Measurements from ENCODE around the gene FBXL20.
"Not testable (repeated sequence)": the region's sequence is repeated elsewhere in the genome, so short reads cannot be mapped to it uniquely, and the experiment has no call there.

FBXL20 gene

GRCh38 chr17:39337649-39338048 is 63.8 kb downstream of the FBXL20 start:
- FAIRE-seq; DNase-seq (ENCODE audit: extremely low spot score, insufficient read length, low read depth): not testable (repeated sequence)

- DNase-seq (ENCODE audit: extremely low spot score, insufficient read length, low read depth) = no peak
- peak; percentile 44 for FAIRE-seq
Measured at GRCh38 chr17:39335704-39336223, 65.7 kb downstream of the FBXL20 start.

GRCh38 chr17:39334008-39334744 is 67.2 kb downstream of the FBXL20 start:
- not testable (repeated sequence) for DNase-seq (ENCODE audit: extremely low spot score, insufficient read length, low read depth); FAIRE-seq

DNA sequence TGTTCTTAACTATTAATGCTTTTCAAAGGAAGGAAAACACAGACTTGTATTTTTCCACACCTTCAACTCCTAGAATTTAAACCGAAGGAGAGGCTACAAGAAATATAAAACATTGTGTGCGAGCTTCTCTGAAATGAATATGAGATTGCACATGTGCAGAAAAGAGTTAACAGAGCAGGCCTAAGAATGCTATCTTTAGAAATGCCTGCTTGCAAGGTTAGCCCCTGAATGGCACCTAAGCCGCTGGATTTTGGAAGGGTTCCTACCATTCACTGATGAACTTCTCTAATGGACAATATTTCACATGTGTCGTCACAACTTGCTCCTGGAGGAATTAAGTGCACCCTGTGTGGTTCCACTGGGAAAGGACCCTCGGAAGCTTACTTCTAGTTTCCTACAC is 69.3 kb downstream of the FBXL20 start:
- FAIRE-seq = no peak
- DNase-seq (ENCODE audit: extremely low spot score, insufficient read length, low read depth) = no peak

DNA sequence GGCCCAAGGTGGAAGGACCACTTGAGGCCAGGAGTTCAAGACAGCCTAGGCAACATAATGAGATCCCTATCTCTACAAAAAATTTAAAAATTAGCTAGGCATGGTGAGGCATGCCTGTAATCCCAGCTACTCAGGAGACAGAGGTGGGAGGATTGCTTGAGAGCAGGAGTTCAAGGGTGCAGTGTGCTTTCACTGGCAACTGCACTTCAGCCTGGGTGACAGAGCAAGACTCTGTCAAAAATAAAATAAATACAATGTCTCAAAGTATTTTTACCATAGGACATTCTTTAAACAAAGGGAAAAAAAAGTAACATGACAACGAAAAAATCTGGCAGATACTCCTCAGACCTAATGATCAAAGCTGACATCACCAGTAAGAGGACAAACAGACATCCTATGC is 72.6 kb downstream of the FBXL20 start:
- FAIRE-seq (no peak), DNase-seq (ENCODE audit: extremely low spot score, insufficient read length, low read depth) (no peak)

DNA sequence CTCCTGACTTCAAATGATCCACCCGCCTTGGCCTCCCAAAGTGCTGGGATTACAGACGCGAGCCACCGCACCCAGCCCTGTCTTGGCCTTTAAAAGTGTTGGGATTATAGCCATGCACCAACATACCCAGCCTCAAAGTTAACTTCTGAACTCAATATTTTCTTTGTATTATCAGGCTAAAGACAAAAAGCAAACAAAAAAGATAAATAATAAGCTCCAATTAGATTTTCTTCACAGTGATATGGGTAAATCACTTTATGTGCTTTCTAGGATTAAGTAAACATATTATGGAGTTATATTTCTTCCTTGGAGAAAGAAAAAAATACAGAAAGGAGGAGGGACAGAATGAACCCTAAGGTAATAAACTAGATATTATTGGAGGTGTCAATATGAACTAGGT is 74.3 kb downstream of the FBXL20 start:
- FAIRE-seq (no peak), DNase-seq (ENCODE audit: extremely low spot score, insufficient read length, low read depth) (no peak)

GRCh38 chr17:39325528-39326240 is 75.7 kb downstream of the FBXL20 start:
- FAIRE-seq (no peak), DNase-seq (ENCODE audit: extremely low spot score, insufficient read length, low read depth) (no peak)

GRCh38 chr17:39318636-39319035 is 82.8 kb downstream of the FBXL20 start:
- DNase-seq (ENCODE audit: extremely low spot score, insufficient read length, low read depth) = no peak
- no peak for FAIRE-seq

GRCh38 chr17:39306509-39307212 is 94.8 kb downstream of the FBXL20 start:
- no peak for DNase-seq (ENCODE audit: extremely low spot score, insufficient read length, low read depth)
- peak; percentile 60 for FAIRE-seq

DNA sequence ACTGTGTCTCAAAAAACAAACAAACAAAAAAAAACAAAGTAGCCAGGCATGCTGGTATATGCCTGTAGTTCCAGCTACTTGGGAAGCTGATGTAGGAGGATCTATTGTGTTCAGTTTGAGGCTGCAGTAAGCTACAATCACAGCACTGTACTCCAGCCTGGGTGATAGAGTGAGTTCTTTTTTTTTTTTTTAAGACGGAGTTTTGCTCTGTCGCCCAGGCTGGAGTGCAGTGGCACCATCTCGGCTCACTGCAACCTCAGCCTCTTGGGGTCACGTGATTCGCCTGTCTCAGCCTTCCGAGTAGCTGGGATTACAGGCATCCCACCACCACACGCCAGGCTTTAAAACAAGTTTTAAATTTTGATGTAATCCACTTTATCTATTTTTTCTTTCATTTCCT is 95.4 kb downstream of the FBXL20 start:
- DNase-seq (ENCODE audit: extremely low spot score, insufficient read length, low read depth) = no peak
- FAIRE-seq = no peak

DNA sequence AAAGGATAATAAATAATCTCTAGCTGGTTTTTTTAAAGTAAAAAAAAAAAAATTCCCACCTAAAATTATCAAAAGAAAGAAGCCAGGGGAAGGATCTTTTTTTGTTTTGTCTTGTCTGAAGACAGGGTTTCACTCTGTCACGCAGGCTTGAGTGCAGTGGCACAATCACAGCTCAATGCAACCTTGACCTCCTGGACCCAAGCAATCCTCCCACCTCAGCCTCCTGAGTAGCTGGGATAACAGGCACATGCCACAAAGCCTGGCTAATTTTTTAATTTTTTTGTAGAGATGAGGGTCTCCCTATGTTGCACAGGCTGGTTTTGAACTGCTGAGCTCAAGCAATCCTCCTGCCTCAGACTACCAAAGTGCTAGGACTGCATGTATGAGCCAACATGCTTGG is 97.2 kb downstream of the FBXL20 start:
- no peak for FAIRE-seq

DNA sequence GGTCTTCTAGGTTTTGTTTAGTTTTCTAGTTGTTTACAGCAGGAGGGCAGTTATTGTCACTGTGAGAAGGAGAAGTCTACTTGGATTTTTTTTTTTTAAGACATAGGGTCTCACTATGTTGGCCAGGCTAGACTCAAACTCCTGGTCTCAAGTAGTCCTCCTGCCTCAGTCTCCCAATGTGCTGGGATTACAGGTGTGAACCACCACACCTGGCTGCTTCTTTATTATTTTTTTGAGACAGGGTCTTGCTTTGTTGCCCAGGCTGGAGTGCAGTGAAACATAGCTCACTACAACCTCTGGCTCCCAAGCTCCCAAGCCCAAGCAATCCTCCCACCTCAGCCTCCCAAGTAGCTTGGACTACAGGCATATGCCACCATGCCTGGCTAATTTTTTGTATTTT is 107.4 kb downstream of the FBXL20 start:
- FAIRE-seq = no peak

More for the DNA sequence above, 97.2 kb downstream of the FBXL20 start:
- no peak for DNase-seq (ENCODE audit: extremely low spot score, insufficient read length, low read depth)

GRCh38 chr17:39292546-39292945 is 108.9 kb downstream of the FBXL20 start:
- not testable (repeated sequence) for DNase-seq (ENCODE audit: extremely low spot score, insufficient read length, low read depth); FAIRE-seq

More for the DNA sequence above, 107.4 kb downstream of the FBXL20 start:
- DNase-seq (ENCODE audit: extremely low spot score, insufficient read length, low read depth) = no peak

DNA sequence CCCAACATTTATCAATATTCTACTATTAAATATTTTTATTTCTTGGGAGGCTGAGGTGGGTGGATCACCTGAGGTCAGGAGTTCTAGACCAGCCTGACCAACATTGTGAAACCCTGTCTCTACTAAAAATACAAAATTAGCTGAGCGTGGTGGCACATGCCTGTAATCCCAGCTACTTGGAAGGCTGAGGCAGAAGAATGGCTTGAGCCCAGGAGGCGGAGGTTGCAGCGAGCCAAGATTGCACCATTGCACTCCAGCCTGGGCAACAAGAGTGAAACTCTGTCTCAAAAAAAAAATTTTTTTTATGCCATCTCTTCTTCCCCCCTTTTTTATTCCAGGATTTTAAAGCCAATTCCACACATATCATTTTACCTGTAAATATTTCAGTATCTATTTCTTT is 114.9 kb downstream of the FBXL20 start:
- not testable (repeated sequence) for DNase-seq (ENCODE audit: extremely low spot score, insufficient read length, low read depth); FAIRE-seq

DNA sequence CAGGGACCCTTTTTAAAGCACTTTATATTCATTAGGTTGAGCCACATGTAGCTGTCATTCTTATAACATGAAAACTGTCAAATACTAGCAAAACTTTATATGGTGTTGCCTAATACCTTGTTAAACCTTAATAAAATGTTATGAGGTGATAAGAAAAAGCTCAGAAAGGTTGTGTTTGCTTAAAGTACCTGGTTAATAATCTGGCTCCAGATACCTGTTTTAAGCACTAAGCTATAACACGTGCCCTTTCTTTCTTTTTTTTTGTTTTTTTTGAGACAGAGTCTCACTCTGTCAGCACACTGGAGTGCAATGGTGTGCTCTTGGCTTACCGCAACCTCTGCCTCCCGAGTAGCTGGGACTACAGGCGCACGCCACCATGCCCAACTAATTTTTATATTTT is 116.7 kb downstream of the FBXL20 start:
- no peak for FAIRE-seq

DNA sequence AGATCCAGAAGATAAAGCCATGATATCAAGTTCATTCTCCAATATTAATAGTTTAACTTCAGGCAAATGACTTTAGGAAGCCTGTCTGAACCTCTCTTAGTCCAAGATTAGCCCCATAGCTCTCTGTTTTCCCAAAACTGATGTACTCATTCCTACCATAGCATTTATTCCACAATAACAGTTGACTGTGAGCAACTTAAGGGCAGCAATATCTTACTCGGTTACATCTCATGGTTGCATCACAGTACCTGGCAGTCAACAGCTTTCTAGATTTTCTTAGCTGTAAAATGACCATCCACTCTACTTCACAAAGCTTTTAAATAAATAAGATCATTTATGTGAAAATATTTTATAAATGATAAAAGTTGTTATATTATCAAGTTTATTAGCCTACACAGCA is 117.5 kb downstream of the FBXL20 start:
- FAIRE-seq (no peak), DNase-seq (ENCODE audit: extremely low spot score, insufficient read length, low read depth) (no peak)

More for the DNA sequence above, 116.7 kb downstream of the FBXL20 start:
- no peak for DNase-seq (ENCODE audit: extremely low spot score, insufficient read length, low read depth)

DNA sequence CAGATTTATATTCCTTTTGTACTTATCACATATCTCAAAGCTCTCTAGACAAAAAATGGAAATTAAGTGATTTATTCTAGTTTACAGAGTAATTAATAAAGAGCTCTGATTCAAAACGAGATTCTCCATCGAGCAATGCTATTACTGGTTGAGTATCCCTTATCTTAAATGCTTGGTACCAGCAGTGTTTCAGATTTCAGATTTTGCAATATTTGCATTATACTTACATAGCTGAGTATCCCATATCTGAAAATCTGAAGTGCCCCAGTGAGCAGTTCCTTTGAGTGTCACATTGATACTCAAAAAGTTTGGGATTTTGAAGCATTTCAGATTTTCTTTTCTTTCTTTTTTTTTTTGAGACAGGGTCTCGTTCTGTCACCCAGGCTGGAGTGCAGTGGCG is 118.3 kb downstream of the FBXL20 start:
- no peak for FAIRE-seq
- DNase-seq (ENCODE audit: extremely low spot score, insufficient read length, low read depth) = no peak

DNA sequence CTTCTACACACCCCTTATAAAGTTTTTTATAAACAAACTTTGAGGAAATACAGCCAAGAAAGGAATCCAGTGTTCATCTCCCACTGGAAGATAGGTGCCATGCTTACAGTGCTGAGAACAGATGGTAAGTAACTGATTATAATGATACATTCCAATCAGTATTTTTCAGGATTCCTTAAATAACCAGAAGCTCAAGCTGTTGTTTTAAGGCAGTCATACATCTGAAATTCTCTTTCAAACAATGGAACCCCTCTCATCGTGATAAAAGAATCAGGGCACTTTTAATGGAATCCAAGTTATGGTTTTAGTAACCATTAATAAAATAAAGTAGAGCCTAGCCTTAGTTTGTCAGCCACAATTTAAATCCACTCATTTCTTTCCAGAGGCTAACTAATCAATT is 119.6 kb downstream of the FBXL20 start:
- no peak for FAIRE-seq
- DNase-seq (ENCODE audit: extremely low spot score, insufficient read length, low read depth) = no peak

DNA sequence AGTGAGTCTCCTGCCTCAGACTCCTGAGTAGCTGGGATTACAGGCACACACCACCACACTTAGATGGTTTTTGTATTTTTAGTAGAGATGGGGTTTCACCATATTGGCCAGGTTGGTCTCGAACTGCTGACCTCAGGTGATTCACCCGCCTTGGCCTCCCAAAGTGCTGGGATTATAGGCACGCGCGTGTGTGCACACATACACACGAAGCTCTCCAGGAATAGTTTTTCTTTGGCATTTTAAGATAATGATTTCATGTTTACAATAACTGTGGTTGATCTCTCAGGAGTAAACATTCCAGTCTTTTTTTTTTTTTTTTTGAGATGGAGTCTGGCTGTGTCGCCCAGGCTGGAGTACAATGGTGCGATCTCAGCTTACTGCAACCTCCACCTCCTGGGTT is 123.2 kb downstream of the FBXL20 start:
- not testable (repeated sequence) for DNase-seq (ENCODE audit: extremely low spot score, insufficient read length, low read depth); FAIRE-seq

GRCh38 chr17:39277110-39277509 is 124.3 kb downstream of the FBXL20 start:
- DNase-seq (ENCODE audit: extremely low spot score, insufficient read length, low read depth) (no peak), FAIRE-seq (no peak)

- DNase-seq (ENCODE audit: extremely low spot score, insufficient read length, low read depth) (no peak), FAIRE-seq (no peak)
Measured at GRCh38 chr17:39276113-39276512, 125.3 kb downstream of the FBXL20 start.
